CD4-positive, alpha-beta T cell treated with Interleukin-2 at 100 ng/mL for 4 hours (primary cell): Measurements from ENCODE around the gene SKIL.

Source experiments
- DNase-seq: peaks from one replicate; pipeline ENCODE4 v3.0.0-alpha.2; 2020; ENCODE audit warnings: low spot score

Gene SKIL

DNA sequence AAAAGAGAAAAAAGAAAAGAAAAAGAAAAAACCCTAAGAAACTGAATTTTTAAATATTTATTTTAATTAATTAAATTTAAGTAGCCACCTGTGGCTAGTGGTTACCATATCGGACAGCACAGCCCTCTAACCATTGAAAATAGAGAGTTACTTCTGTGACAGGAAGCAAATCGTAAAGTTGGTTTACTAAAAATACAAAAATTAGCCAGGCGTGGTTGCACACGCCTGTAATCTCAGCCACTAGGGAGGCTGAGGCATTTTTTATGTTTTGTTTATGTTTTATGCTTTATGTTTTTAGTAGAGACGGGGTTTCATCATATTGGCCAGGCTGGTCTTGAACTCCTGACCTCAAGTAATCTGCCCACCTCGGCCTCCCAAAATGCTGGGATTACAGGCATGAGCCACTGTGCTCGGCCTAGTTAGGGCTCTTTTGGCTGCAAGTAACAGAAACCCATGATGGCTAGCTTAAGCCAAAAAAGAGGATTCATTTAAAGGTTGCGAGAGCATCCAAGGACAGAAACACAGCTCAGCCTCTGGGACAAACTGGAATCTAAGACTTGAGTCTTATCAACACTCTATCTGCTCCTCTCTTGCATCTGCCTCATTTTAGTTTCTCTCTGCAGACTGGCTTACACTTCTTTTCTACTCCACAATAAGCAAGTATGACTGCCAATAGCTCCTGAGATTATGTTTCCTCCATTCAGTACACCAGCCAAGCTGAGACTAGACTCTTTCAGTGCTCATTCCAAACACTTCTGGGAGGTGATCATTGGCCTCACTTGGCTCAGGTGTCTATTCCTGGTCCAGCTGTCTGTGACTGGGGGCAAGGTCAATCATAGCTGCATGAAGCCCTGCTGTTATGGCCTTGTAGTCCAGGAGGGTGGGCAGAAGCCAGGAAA lies 6.8 kb upstream of the SKIL start:
- DNase-seq = no peak

DNA sequence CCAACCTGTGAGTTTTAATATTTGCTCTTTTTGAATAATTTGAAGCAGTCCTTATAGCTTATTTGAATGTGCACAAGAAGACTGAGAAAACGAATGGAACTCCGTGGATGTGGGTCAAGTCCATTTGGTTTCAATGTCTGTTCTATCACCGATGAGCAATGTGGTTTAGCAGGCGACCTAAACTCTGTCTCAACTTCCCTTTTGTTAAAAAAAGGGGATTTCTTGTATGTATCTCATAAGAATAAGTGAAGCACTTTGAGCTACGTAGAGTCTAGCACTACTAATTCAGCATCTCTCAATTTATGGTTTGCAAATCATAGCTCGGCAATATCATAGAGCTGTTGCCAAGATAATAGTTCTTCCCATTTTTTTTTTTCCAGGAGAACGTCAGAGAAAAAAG lies 4.6 kb upstream of the SKIL start:
- DNase-seq = peak; percentile 29

DNA sequence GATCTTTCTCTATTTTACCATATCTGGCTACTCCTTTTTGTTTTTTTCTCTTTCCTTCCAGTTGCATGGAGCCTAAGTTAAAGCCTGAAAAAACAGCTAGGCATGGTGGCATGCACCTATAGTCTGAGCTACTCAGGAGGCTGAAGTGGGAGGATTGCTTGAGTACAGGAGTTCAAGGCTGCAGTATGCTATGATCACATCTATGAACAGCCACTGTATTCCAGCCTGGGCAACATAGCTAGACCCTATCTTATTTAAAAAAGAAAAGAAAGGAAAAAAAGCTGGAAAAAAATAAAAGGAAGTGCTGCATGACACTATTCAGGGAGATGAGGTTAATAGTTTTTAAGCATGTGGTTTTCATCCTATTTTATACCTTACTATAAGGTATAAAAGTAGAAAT lies 4.0 kb upstream of the SKIL start:
- no peak for DNase-seq

DNA sequence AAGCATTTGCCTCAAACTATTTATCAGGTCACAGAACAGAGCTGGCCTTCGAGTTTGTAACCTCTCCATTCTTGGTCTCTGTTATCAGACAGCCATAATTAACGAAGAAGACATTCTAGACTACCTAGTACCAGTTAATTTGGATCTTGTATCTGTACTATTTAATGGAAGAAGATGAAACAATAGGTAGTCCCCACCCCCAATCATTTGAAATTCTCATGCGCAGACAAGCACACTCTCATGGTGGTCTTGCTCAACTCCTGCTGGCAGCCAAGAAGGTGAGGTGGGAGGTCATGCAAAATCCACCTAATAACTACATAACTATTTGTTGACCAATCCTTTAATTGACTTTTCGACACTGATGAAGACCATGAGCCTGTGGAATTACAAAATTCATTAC lies 2.8 kb upstream of the SKIL start:
- no peak for DNase-seq

DNA sequence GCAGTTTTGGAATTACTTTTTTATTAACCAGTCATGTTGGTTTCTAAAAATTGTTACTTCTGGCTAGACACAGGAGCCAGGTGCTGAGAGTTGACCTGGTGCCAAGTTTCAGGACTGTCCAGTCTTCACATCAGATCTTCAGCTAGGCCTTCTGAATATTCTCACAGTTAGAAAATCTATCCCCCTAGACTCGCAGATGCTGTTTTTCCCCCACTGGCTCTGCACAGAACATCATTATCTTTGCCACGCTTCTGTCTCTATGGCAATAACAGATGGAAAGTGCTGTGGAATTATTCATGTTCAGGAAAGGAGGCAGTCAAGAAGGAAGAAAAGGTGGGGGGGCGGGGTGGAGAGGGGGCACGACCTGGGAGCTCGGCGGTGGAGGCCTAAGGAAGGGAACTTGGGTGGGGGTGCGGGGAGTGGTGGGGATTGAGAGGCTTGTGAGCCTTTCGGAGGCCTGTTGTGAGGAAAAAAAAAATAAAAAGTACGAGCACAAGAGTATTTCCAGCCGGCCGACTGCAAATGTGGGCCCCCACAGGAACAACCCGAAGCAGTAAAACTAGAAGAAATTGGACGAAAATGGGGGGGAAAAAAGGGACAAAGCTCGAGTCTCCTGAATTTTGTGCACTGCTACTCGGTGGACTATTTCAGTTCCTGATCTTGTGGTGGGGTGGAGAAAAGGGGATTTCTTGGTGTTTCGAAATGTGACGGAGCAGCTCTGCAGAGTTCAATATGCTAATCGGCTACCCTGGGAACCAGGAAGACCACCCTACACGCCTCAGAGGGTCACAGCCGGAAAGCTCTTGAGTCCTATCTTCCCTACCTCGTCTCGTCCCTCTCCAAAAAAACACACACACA lies 1.5 kb upstream of the SKIL start:
- no peak for DNase-seq

DNA sequence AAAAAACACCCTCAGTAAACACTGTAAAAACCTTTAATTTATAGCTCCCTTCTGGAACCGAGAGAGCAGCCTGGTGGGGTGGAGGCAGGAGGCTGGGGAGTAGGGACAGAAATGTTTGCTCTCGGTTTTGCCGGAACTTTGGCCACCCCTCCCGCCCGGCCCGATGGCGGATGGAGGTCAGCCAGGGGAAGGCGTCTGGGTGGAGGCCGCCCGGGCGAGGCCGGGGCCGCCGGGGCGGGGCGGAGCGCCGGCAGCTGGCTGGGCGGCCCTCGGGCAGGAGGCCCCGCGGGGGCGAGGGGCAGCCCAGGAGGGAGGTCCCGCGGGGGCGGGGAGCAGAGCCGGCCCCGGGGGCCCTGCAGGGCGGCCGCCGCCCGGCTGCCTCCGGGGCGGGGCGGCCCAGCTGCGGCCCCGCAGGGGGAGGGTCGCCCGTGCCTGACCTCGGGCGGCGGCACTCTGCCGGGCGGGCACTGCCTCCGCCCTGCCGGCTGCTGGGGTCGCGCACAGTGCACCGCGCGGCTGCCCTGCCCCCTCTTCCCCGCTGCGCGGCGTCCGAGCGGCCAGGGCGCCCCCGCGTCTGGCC lies 829 bp upstream of the SKIL start:
- peak; percentile 61 for DNase-seq

DNA sequence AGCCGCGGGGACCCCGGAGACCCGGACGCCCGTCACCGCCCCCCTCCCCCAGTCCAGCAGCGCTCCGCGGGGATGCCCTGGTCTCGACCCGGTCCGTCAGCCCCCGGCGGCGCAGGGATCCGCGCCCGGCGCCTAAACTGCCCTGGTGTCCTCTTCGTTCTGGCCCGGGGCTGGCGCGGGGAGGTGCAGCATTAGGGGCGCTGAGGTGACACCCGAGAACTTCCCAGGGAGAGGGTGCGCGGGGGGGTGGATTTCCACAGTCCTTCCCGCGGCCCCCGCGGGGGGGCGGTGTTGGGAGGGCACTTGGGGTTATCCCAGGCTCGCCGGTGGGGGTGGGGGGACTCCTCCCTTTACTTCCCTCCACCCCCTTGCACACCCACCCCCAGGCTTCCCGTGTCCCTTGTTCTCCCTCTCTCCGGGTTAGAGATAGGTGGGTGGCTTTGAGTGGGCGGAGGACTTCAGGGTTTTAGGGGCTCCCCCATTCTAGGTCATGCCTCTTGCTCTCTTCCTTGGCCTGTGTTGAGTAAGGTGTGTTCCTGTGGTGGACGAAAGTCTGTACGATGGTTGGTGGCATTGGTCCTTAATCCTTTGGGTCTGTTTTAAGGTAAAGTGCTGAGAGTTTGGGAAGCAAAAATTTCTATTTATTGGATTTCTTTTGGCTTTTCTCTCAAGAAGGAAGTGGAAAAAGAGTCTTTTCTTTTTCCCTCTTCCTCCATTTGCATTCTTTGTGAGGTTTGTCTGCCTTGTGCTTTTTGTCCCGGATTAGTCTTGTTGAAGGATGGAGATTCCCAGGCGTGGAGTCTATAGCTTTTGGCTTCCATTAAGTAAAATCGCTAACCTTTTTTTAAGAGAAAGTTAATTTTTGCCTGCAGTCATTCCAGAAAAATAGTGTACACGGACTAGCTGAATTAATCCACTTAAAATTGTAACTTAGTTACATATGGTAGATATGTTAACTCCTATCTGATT lies 811 bp downstream of the SKIL start:
- DNase-seq = peak; percentile 77

DNA sequence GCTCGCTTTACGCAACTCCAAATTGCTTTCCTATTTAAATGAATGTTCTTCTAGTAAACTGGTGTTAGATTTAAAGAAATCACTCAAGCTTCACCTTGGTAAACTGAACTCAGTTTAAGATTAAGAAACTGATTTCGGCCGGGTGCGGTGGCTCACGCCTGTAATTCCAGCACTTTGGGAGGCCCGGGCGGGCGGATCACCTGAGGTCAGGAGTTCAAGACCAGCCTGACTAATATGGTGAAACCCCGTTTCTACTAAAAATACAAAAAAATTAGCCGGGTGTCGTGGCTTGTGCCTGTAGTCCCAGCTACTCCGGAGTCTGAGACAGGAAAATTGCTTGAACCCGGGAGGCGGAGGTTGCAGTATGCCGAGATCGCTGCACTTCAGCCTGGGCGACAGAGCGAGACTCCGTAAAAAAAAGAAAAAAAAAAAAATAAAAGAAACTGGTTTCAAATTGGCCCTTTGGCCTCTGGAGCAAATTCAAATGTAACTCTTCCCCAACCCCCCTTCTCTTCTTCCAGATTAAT lies 1.7 kb downstream of the SKIL start:
- DNase-seq = no peak

DNA sequence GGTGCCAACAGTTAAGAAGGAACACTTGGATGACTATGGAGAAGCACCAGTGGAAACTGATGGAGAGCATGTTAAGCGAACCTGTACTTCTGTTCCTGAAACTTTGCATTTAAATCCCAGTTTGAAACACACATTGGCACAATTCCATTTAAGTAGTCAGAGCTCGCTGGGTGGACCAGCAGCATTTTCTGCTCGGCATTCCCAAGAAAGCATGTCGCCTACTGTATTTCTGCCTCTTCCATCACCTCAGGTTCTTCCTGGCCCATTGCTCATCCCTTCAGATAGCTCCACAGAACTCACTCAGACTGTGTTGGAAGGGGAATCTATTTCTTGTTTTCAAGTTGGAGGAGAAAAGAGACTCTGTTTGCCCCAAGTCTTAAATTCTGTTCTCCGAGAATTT lies 3.0 kb downstream of the SKIL start:
- no peak for DNase-seq

DNA sequence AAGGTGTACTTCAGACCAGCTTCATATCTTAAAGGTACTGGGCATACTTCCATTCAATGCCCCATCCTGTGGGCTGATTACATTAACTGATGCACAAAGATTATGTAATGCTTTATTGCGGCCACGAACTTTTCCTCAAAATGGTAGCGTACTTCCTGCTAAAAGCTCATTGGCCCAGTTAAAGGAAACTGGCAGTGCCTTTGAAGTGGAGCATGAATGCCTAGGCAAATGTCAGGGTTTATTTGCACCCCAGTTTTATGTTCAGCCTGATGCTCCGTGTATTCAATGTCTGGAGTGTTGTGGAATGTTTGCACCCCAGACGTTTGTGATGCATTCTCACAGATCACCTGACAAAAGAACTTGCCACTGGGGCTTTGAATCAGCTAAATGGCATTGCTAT lies 3.4 kb downstream of the SKIL start:
- DNase-seq = no peak

DNA sequence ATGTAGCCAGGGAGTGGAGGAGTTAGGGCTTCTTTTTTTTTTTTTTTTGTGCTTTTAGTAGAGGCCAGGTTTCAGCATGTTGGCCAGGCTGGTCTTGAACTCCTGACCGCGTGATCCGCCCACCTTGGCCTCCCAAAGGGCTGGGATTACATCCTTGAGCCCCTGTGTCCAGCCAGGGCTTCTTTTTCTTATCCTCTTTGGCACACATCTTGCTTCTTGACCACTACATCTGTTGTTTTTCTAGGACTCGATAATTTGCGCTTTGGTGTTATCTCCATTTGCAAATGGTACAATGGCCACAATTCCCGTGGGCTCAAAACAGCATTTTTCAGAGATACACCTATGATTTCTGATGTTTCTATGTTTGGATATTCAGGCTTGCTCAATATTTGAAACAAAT lies 4.2 kb downstream of the SKIL start:
- no peak for DNase-seq

DNA sequence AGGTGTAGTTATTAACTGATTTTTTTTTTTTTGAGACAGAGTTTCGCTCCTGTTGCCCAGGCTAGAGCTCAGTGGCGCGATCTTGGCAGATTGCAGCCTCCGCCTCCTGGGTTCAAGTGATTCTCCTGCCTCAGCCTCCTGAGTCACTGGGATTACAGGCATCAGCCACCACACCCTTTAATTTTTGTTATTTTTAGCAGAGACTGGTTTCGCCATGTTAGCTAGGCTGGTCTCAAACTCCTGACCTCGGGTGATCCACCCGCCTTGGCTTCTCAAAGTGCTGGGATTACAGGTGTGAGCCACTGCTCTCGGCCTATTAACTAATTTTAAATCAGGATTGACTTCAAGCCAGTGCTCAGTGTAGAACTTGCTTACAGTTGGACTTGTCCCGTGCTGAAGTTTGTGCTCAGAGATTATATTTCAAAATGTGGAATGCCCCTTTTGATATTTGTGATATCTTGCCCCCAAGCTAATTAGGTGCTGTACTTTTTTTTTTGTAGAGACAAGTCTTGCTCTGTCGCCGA lies 6.0 kb downstream of the SKIL start:
- DNase-seq = no peak

DNA sequence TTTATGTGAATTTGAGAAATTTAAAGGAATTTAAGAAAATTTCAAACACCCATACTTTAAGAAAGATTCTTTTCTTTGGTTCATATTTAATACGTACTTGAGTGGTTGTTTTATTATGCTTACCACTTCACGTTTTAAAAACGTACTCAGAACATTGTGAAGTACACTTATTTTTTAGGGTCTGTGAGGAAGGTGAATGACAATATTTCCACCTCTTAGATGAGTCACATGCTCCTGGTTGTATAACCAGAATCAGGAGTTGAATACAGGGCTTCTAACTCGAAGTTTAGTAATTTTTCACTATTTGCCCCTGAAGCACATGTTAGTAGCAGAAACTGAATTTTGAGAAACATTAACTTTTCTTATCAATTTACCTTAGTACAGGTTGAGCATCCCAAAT lies 7.5 kb downstream of the SKIL start:
- DNase-seq = no peak

DNA sequence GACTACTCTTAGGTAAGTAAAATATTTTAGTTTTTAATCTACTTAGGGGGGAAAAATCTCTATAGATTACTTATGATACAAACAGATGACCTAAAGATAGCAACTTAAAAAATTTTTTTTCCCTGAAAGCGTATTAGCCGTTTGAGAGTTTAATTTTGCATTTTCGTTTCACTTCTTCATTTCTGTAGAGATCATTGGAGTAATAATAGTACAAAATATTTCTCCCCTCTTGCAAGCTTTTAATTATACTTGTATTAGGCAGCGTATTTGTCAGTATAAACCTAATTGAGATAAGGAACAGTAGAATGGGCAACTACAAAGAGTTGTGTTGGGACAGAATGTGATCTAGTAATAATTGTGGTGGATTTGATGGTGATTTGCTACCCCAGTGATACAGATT lies 10.3 kb downstream of the SKIL start:
- no peak for DNase-seq

DNA sequence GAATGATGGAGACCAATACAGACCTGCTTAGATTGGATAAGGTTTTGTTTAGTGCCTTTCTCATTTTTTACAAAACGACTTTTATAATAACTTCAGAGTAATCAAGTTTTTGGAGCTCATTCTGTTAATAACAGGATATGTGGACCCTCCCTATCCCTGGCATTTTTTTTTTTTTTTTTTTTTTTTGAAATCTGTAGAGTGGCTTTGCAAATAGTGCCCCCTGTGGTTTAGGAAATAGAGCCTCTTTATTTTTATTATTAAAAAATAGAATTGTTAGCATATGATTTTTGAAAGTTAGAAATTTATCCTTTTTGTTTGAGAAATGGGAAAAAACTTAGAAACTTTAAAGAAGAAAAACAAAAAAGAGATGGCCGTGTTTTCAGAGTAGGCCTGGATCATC lies 11.4 kb downstream of the SKIL start:
- no peak for DNase-seq

DNA sequence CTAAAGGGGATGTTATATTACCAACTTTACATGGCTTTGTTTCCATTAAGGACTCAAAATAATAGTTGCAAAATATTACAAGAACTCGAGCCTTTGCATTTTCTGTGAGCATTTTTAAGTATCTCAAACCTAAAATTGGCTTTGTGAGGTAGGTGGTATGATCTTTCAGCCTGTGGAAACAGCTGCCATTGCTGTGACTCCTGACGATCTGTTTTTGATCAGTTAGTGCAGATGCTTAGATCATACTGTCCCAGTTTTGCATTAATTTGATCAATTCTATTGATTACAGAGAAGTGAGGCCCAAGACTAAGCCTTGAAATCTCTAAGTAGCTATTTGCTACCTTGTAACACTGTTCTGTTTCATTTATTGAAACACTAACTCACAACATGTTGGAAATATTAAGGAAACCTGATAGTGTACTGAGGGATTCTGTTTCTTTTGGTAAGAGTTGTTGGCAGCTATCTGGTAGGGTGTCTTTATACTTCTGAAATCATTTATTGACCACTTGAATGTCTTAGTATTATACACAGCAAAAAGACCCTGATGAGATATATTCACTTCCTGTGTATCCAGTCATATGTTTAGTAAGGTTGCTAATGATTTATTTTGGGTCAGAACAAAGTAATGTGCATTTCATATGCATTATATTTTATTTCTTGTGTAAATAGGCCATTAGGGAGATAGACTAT lies 14.8 kb downstream of the SKIL start:
- no peak for DNase-seq

DNA sequence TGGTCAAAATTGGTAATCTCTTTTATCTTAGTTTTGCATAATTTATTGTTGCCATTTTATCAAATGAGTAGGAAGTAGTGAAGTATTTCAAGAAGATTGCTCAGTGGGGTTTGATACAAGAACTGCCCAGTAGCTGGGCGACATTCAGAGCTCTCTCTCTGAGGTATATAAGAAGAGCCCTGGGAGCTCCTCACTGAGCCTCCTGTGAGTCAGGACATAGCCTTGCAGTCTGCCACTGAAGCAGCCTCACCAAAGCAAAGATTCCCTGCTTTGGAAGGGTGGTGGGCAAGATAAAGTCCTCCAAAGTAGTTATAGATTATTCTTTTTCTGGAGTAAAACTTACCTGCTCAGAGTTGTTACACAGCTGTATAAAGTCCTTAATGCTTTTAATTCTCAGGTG lies 26.1 kb downstream of the SKIL start:
- DNase-seq = no peak

DNA sequence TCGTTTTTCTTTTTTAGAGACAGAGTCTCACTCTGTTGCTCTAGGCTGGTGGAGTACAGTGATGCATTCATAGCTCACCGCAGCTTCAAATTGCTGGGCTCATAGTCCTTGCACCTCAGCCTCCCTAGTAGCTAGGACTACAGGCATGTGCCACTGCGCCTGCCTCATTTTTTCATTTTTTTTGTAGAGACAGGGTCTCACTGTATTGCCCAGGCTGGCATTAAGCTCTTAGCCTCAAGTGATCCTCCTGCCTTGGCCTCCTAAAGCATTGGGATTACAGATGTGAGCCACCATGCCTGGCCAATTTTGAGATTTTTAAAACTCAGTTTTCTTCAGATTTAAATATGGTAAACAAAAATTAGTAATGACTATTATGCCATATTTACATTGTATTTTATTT lies 29.0 kb downstream of the SKIL start:
- DNase-seq = no peak

DNA sequence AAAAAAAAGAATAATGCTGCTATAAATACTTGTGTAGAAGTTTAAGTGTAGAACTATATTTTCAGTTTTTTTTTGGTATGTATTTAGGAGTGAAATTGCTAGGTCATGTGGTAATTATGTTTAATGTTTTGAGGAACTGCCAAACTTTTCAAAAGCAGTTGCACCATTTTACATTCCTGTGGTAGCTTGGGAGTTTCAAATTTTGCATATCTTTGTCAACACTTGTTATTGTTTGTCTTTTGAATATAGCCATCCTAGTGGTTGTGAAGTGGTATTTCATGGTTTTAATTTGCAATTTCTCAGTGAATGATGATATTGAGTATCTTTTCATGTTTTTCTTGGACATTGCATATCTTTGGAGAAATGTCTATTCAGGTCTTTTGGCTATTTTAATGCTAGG lies 30.4 kb downstream of the SKIL start:
- no peak for DNase-seq

DNA sequence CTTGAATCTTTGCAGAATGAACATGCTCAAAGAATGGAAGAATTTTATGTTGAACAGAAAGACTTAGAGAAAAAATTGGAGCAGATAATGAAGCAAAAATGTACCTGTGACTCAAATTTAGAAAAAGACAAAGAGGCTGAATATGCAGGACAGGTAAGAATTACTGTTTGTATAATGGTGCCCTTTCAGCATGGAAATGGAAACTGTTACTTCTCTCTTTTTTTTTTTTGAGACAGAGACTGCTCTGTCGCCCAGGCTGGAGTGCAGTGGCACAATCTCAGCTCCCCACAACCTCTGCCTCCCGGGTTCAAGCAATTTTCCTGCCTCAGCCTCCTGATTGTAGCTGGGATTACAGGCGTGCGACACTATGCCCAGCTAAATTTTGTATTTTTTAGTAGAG lies 33.6 kb downstream of the SKIL start:
- no peak for DNase-seq

DNA sequence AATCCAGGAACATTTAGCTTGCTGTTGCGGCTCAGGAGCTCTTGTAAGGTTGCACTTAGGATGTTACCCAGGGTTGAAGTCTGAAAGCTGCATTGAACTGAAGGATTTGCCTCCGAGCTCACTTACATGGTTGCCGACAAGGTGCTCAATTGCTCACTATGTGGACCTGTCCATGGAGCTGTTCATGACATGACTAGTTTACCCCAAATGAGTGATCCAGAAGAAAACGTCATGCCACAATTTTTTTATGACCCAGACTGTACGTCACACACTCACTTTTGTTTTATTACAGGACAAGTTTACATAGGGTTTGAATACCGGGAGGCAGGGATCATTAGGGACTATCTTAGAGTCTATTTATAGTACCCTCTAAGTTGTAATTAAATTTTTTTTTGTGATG lies 40.2 kb downstream of the SKIL start:
- DNase-seq = no peak
